Measurements from ENCODE around the gene CRIP2. TPM values are rescaled to one million over a fixed set of nuclear protein-coding genes. Genes with fewer than 3 reads are reported as not detected.

The CRIP2 gene
- total and polyA plus RNA-seq, 2 of the 4 experiments (the other 2 are of a cell fraction) = 18.1 to 123 TPM

- Histone ChIP-seq H3K4me1 (ENCODE audit: control insufficient read depth, insufficient read depth, low read length) (no peaks in the 10 kb centered on the region), H3K56ac (ENCODE audit: extremely low read depth, insufficient read depth, low read length) (no peak overlapping the region), H3K9me3 (ENCODE audit: control insufficient read depth, insufficient read depth, low read length) (no peaks in the 10 kb centered on the region), H3K4me2 (ENCODE audit: low read depth, low read length) (no peak overlapping the region), H3K36me3 (ENCODE audit: control insufficient read depth, insufficient read depth, low read length) (peaks cover 53% of the 10 kb centered on the region), H4K91ac (ENCODE audit: insufficient read depth, low read depth, low read length) (no peak overlapping the region), H2BK15ac (ENCODE audit: low read depth, low read length) (no peak overlapping the region), H3K9ac (ENCODE audit: low read depth, low read length) (no peak overlapping the region), H3K23ac (ENCODE audit: low read depth, low read length) (no peak overlapping the region), H4K8ac (ENCODE audit: low read depth in 2 of 2, low read length in 2 of 2) (no peak overlapping the region), H4K20me1 (ENCODE audit: insufficient read depth, low read length) (peaks cover 17% of the 10 kb centered on the region), H2BK120ac (ENCODE audit: low read depth, low read length) (no peak overlapping the region), H3K79me1 (ENCODE audit: low read depth in 1 of 2, low read length in 2 of 2) (peaks cover 5 to 34% of the 10 kb centered on the region in 2 experiments; a peak in 2 of 4 replicates), H3K27ac (ENCODE audit: insufficient read depth, low read length) (no peak overlapping the region), H3K4ac (ENCODE audit: low read depth, low read length) (no peak overlapping the region), H2BK20ac (ENCODE audit: low read depth, low read length) (no peak overlapping the region), H2AK5ac (ENCODE audit: low read depth, low read length) (no peak overlapping the region), H4K5ac (ENCODE audit: low read depth, low read length) (no peak overlapping the region), H2AK9ac (replicated peaks; ENCODE audit: low read depth, low read length, poor library complexity) (no peak overlapping the region), H3K14ac (replicated peaks; ENCODE audit: low read depth, low read length) (no peak overlapping the region), H2AFZ (replicated peaks; ENCODE audit: low read length, poor library complexity) (no peak overlapping the region), H3K27me3 (ENCODE audit: control insufficient read depth, insufficient read depth, low read length) (no peaks in the 10 kb centered on the region), H3K18ac (ENCODE audit: low read depth, low read length) (no peak overlapping the region), H3K9me1 (ENCODE audit: insufficient read depth, low read length) (no peaks in the 10 kb centered on the region), H2BK5ac (ENCODE audit: low read depth, low read length, poor library complexity, severe bottlenecking) (no peak overlapping the region), H3K4me3 (ENCODE audit: insufficient read depth, low read depth, low read length) (no peak overlapping the region)
- no TSS peak for BruUV-seq (replicated peaks)
- intact Hi-C loops (cut with micrococcal nuclease) = no loop called here
- ATAC-seq (ENCODE audit: low read depth) (no peak), DNase-seq (no peak)
- CTCF ChIA-PET = no interaction called here
- POLR2A ChIA-PET (ENCODE audit: unreplicated experiment) = no interaction called here
- WGBS, 2 experiments (ENCODE audit: extremely low coverage in 2 of 2, insufficient read length in 1 of 2) = 100% methylated on average over 10 of the region's 29 CpGs; no CpG with 5 or more reads in 1 of the 2 experiments
- TF ChIP-seq RFX5 (IDR thresholded peaks at IDR 0.05; ENCODE audit: low read depth, low read length) = no peak
- TF ChIP-seq BHLHE40 (IDR thresholded peaks at IDR 0.05; ENCODE audit: low read depth, low read length) = no peak
- TF ChIP-seq CEBPB (IDR thresholded peaks at IDR 0.05; ENCODE audit: low read depth, low read length) = no peak
- TF ChIP-seq MAFK (IDR thresholded peaks at IDR 0.05; ENCODE audit: low read depth, low read length) = no peak
- in situ Hi-C loops (cut with MboI; ENCODE audit: low sequenced_read_pairs) = no loop called here
- dilution Hi-C loops (cut with HindIII; ENCODE audit: low sequenced_read_pairs, unreplicated experiment) = no loop called here
Observed at GRCh38 chr14:105450864-105451720, 23.5 kb upstream of the CRIP2 start.
